Heart left ventricle (tissue), 13 donors: ENCODE data around the gene RGMA.

Experiments
- CTCF ChIP-seq, 12 donors: fragments of 200-600 bp; sonication (generic) in 4 of 12; IDR thresholded peaks; one replicate each; pipeline versions ENCODE4 v1.5.0 to v1.8.0; 2018 to 2022; ENCODE audit warnings: antibody characterized with exemption in 12 of 12, mild to moderate bottlenecking in 5 of 12
- POLR2A ChIP-seq, 2 donors: fragments of 450-650 bp; IDR thresholded peaks; one replicate each; pipeline ENCODE4 v1.6.1; 2017; ENCODE audit warnings: antibody characterized with exemption in 2 of 2, mild to moderate bottlenecking in 2 of 2, moderate library complexity in 2 of 2
- donor health status: ischemic (EF 13 %, LVEDD 7.1; RV severe dilation, severe dysfunction).
- donor health status: DM: no; HTN: yes; CAD: no.
- donor health status: DM: no; HTN: no; CAD: no.
- donor health status: ischemic (EF 25% LVEDD 6.9; RV normal size, moderate dysfunction).
- donor health status: ischemic (EF 25% LVEDD 5.7; RV mildly dilated, moderate dysfunction).
- donor health status: ischemic (EF 35%, LVEDD 5.7; RV mildly dilated, moderate dysfunction).
- donor health status: nonischemic (EF 11% LVEDD 7.7; RV severe dilation, severe dysfunction).
- donor health status: DM: yes; HTN: yes; CAD: no.
- donor health status: PGD.
- donor health status: ischemic (EF 29% LVEDD 5.4; RV normal size, mild dysfunction).
- donor health status: nonischemic (EF 23%, LVEDD 6.1; RV moderate dilation, normal function).

- no peak for TF ChIP-seq CTCF (IDR thresholded peaks at IDR 0.05)
- no peak for TF ChIP-seq POLR2A (IDR thresholded peaks at IDR 0.05)
Measured at GRCh38 chr15:92992720-92993119, 96.3 kb downstream of the RGMA start.
